Ascending aorta (tissue), 2 donors: ENCODE data around the gene PDE3A. TPM values are rescaled to one million over a fixed set of nuclear protein-coding genes. Genes with fewer than 3 reads are reported as not detected.

ENCODE experiments used
- DNase-seq, 2 donors: peaks; one replicate each; pipeline ENCODE4 v3.0.0-alpha.2; 2019; ENCODE audit warnings: low spot score in 2 of 2
- H3K27ac ChIP-seq, 2 donors: fragments of 200-600 bp; sonication (generic); one replicate each; pipeline ENCODE4 v1.5.1; 2016 to 2017; ENCODE audit warnings: mild to moderate bottlenecking in 1 of 2
- H3K27me3 ChIP-seq: fragments of 200-600 bp; sonication (generic); one replicate; pipeline ENCODE4 v1.5.1; 2017
- H3K36me3 ChIP-seq, 2 donors: fragments of 200-600 bp; sonication (generic); one replicate each; pipeline ENCODE4 v1.5.1; 2016
- H3K4me1 ChIP-seq, 2 donors: fragments of 200-600 bp; sonication (generic); one replicate each; pipeline ENCODE4 v1.5.1; 2016 to 2017; ENCODE audit warnings: mild to moderate bottlenecking in 1 of 2
- H3K4me3 ChIP-seq, 2 donors: fragments of 200-600 bp; sonication (generic); one replicate each; pipeline ENCODE4 v1.5.1; 2016 to 2017; ENCODE audit warnings: mild to moderate bottlenecking in 1 of 2
- H3K9me3 ChIP-seq, 2 donors: fragments of 200-600 bp; sonication (generic); one replicate each; pipeline ENCODE4 v1.5.1; 2016
- intact Hi-C: fragments of 100-400 bp; cut with DNase I; formaldehyde crosslinking; loops from one replicate; pipeline ENCODE4 v1.15.1; 2023
- total RNA-seq: library from RNA; depleted of rRNA; stranded (reverse); fragments of >200 nt; gene quantifications from one replicate; pipeline ENCODE4 v1.1.0, GENCODE V29; 2016
- TF ChIP-seq, protein P1 (sequence below), 3 experiments: fragments of 200-600 bp in 2 of 3; fragments of 450-650 bp in 1 of 3; sonication (generic) in 2 of 3; IDR thresholded peaks; one replicate each; pipeline ENCODE4 v1.5.1; 2016 to 2019; ENCODE audit warnings: antibody characterized with exemption in 3 of 3, mild to moderate bottlenecking in 1 of 3, moderate library complexity in 1 of 3

The PDE3A gene
- total RNA-seq, 1 donor from 2014 or later: 33.7 TPM

DNA sequence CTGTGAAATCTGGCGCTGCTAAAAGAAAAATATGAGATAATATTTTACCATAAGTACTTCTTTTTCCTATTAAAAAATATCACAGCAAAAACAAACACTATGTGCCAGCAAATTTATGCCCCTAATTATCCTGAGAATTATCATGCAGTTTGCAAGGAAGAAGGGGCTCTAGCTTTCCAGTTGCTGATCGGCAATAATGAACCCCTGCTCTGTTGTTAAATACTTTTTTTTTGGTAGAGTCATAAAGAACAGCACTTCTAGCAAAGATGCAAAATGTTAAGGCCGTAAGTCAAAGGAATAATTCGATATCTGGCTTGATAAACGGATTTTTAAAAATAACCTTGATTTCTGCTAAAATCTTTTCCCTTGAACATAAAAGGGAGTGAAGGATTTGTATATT lies 108.9 kb downstream of the PDE3A start:
- intact Hi-C loops: no loop called here
- Histone ChIP-seq H3K36me3 (no peaks in the 10 kb centered on the region), H3K27me3 (no peaks in the 10 kb centered on the region), H3K4me3 (peak overlapping the region; percentile 3 to 50), H3K9me3 (no peaks in the 10 kb centered on the region), H3K27ac (peak overlapping the region; percentile 68 to 69), H3K4me1 (peaks cover 0 to 27% of the 10 kb centered on the region in 2 donors)
- TF ChIP-seq, protein P1, sequence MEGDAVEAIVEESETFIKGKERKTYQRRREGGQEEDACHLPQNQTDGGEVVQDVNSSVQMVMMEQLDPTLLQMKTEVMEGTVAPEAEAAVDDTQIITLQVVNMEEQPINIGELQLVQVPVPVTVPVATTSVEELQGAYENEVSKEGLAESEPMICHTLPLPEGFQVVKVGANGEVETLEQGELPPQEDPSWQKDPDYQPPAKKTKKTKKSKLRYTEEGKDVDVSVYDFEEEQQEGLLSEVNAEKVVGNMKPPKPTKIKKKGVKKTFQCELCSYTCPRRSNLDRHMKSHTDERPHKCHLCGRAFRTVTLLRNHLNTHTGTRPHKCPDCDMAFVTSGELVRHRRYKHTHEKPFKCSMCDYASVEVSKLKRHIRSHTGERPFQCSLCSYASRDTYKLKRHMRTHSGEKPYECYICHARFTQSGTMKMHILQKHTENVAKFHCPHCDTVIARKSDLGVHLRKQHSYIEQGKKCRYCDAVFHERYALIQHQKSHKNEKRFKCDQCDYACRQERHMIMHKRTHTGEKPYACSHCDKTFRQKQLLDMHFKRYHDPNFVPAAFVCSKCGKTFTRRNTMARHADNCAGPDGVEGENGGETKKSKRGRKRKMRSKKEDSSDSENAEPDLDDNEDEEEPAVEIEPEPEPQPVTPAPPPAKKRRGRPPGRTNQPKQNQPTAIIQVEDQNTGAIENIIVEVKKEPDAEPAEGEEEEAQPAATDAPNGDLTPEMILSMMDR (IDR thresholded peaks at IDR 0.05): no peak
- no peak for DNase-seq

DNA sequence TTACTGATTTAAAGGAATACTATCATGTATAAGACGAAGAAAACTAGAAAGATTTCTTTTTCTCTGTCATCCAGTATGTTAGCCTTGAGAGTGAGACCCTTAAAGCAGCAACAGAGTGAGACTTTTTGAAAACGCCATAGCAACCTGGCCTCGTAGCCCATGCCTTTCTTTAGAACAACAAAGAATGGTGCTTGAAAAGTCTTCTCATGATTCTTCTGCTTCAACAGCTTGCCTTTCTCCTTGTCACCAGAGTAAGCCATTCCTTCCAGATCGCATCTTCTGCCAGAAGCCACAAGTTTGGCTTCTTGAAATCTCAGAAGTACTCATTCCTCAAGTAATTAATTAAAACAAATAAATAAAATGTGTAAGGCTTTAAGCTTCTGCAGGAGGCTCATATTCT lies 109.3 kb downstream of the PDE3A start:
- peaks cover 0 to 28% of the 10 kb centered on the region in 2 donors for H3K4me1 ChIP-seq
- H3K27ac ChIP-seq: peak overlapping the region; percentile 68 to 69
- TF ChIP-seq, protein P1 (IDR thresholded peaks at IDR 0.05): no peak
- no peaks in the 10 kb centered on the region for H3K36me3 ChIP-seq
- no peaks in the 10 kb centered on the region for H3K9me3 ChIP-seq
- intact Hi-C loops: no loop called here
- no peak for DNase-seq
- peak overlapping the region; percentile 3 to 50 for H3K4me3 ChIP-seq
- no peaks in the 10 kb centered on the region for H3K27me3 ChIP-seq

DNA sequence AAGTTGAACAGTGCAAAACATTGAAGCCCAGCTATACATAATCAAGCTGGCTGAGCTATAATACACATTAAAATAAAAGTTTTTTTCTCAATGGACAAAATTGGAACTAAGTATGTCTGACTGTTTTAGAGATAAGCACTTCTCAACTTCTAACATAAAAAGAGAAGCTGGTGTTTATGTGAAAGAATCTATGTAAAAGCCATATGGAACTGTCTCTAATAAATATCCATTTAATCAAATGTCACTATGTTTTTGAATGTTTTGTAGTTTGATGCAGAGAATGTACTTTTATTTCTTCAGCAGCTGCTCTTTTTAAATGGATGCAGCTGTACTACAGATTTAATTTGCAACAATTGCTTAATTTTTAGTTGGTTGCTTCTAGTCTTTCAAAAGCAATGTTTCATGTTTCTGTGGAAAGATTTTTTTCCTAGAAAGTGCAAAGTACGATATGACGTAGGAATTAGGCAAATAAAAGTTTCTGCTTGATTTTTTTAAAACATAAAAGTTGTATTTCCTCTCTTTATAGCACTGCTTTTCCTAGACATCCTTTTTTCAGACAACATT lies 114.2 kb downstream of the PDE3A start:
- TF ChIP-seq, protein P1 (IDR thresholded peaks at IDR 0.05): no peak
- H3K9me3 ChIP-seq: no peaks in the 10 kb centered on the region
- H3K27me3 ChIP-seq: no peaks in the 10 kb centered on the region
- no peak overlapping the region for H3K27ac ChIP-seq
- intact Hi-C loops: no loop called here
- peaks cover 0 to 25% of the 10 kb centered on the region in 2 donors for H3K4me1 ChIP-seq
- no peak overlapping the region for H3K4me3 ChIP-seq
- no peaks in the 10 kb centered on the region for H3K36me3 ChIP-seq
- DNase-seq: no peak

DNA sequence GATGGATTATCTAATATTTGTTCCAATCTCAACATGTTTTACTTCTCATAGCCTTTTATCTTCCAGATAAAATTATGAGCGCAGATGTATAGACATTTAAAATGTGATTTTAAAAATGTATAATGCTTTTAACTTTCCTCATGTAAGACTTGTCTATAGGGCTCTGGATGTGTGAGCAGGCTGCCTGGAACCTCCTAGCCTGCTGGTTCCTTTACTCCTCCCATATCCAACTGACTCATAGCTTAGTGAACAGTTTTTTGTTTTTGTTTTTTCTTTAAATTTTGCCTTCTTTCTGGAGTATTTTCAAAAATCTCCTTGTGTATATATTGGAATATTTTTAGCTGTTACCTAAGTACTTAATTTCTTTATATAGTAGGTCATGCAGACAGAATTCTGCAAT lies 115.4 kb downstream of the PDE3A start:
- Histone ChIP-seq H3K27ac (peak overlapping the region in 1 of 2 donors; percentile 17), H3K36me3 (no peaks in the 10 kb centered on the region), H3K27me3 (no peaks in the 10 kb centered on the region), H3K4me3 (no peak overlapping the region), H3K4me1 (peaks cover 0 to 18% of the 10 kb centered on the region in 2 donors), H3K9me3 (no peaks in the 10 kb centered on the region)
- no peak for DNase-seq
- intact Hi-C loops: no loop called here
- TF ChIP-seq, protein P1 (IDR thresholded peaks at IDR 0.05): no peak

DNA sequence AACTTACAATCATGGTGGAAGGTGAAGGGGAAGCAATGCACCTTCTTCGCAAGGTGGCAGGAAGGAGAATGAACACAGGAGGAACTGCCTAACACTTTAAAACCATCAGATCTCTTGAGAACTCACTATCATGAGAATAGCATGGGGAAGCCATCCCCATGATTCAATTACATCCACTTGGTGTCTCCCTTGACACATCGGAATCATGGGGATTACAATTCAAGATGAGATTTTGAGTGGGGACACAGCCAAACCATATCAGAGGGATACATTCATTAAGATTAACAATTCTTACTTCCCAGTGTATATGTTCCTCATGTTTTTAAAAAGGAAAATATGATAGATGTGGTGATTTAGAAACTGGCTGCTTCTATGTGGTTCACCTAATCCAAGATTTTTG lies 117.9 kb downstream of the PDE3A start:
- no peaks in the 10 kb centered on the region for H3K9me3 ChIP-seq
- DNase-seq: no peak

More for the DNA sequence above, 117.9 kb downstream of the PDE3A start:
- H3K36me3 ChIP-seq: no peaks in the 10 kb centered on the region
- H3K27me3 ChIP-seq: no peaks in the 10 kb centered on the region
- H3K4me1 ChIP-seq: peaks cover 0 to 20% of the 10 kb centered on the region in 2 donors
- TF ChIP-seq, protein P1 (IDR thresholded peaks at IDR 0.05): no peak
- intact Hi-C loops: no loop called here
- peak overlapping the region in 1 of 2 donors; percentile 43 for H3K27ac ChIP-seq
- no peak overlapping the region for H3K4me3 ChIP-seq
